Measurements from ENCODE around the gene BCL3. TPM values are rescaled to one million over a fixed set of nuclear protein-coding genes. Genes with fewer than 3 reads are reported as not detected.

The BCL3 gene
- total and polyA plus RNA-seq, 4 donors: 17.6 to 233 (median 63.8) TPM

- H3K9ac ChIP-seq (ENCODE audit: insufficient read depth in 1 of 2, low read length in 2 of 2): peak overlapping the region in 1 of 2 donors; percentile 47
- peak; percentile 75 to 83 (median 81) for DNase-seq
- H3K4me1 ChIP-seq (ENCODE audit: control insufficient read depth in 5 of 5, insufficient read depth in 5 of 5, low read length in 5 of 5): peaks cover 14 to 46% (median 28%) of the 10 kb centered on the region in 5 donors
- H3K27ac ChIP-seq (ENCODE audit: low read depth in 1 of 2, low read length in 1 of 2): peak overlapping the region; percentile 87 to 98
- H3K4me3 ChIP-seq: peak overlapping the region; percentile 27
- no peaks in the 10 kb centered on the region for H3K27me3 ChIP-seq (ENCODE audit: control insufficient read depth in 3 of 3, insufficient read depth in 3 of 3, low read length in 2 of 3)
- H3K36me3 ChIP-seq (ENCODE audit: control insufficient read depth in 4 of 4, insufficient read depth in 4 of 4, low read length in 4 of 4): peaks cover 0 to 36% (median 4%) of the 10 kb centered on the region in 4 donors
- TF ChIP-seq CTCF (IDR thresholded peaks at IDR 0.05; ENCODE audit: control extremely low read depth, extremely low read depth): no peak
- WGBS, 2 donors: 1% methylated on average over 27 to 33 of the region's 33 CpGs
- no peaks in the 10 kb centered on the region for H3K9me3 ChIP-seq (ENCODE audit: control insufficient read depth in 4 of 4, insufficient read depth in 3 of 4, low read length in 3 of 4)
- peak; percentile 76 for ATAC-seq (ENCODE audit: insufficient read depth, low FRiP score)
Measured at GRCh38 chr19:44753932-44754749, 5.6 kb downstream of the BCL3 start.

GRCh38 chr19:44754750-44755080, 6.2 kb downstream of the BCL3 start:
- peaks cover 14 to 41% (median 28%) of the 10 kb centered on the region in 5 donors for H3K4me1 ChIP-seq (ENCODE audit: control insufficient read depth in 5 of 5, insufficient read depth in 5 of 5, low read length in 5 of 5)

GRCh38 chr19:44755219-44755618, 6.7 kb downstream of the BCL3 start:
- ATAC-seq (ENCODE audit: insufficient read depth, low FRiP score): no peak
- H3K9me3 ChIP-seq (ENCODE audit: control insufficient read depth in 4 of 4, insufficient read depth in 3 of 4, low read length in 3 of 4): no peaks in the 10 kb centered on the region
- no peak overlapping the region for H3K4me3 ChIP-seq
- H3K4me1 ChIP-seq (ENCODE audit: control insufficient read depth in 5 of 5, insufficient read depth in 5 of 5, low read length in 5 of 5): peaks cover 14 to 41% (median 28%) of the 10 kb centered on the region in 5 donors
- H3K27me3 ChIP-seq (ENCODE audit: control insufficient read depth in 3 of 3, insufficient read depth in 3 of 3, low read length in 2 of 3): no peaks in the 10 kb centered on the region
- no peak for TF ChIP-seq CTCF (IDR thresholded peaks at IDR 0.05; ENCODE audit: control extremely low read depth, extremely low read depth)
- WGBS, 2 donors: 57 to 74% methylated on average over 4 of the region's 4 CpGs
- no peak overlapping the region for H3K9ac ChIP-seq (ENCODE audit: insufficient read depth in 1 of 2, low read length in 2 of 2)
- peaks cover 0 to 44% (median 5%) of the 10 kb centered on the region in 4 donors for H3K36me3 ChIP-seq (ENCODE audit: control insufficient read depth in 4 of 4, insufficient read depth in 4 of 4, low read length in 4 of 4)
- peak overlapping the region; percentile 87 to 95 for H3K27ac ChIP-seq (ENCODE audit: low read depth in 1 of 2, low read length in 1 of 2)
- no peak for DNase-seq

More at GRCh38 chr19:44754750-44755080, 6.2 kb downstream of the BCL3 start:
- ATAC-seq (ENCODE audit: insufficient read depth, low FRiP score) (no peak), DNase-seq (peak in 1 of 3 donors; percentile 29)
- Histone ChIP-seq H3K36me3 (ENCODE audit: control insufficient read depth in 4 of 4, insufficient read depth in 4 of 4, low read length in 4 of 4) (peaks cover 0 to 42% (median 4%) of the 10 kb centered on the region in 4 donors), H3K9me3 (ENCODE audit: control insufficient read depth in 4 of 4, insufficient read depth in 3 of 4, low read length in 3 of 4) (no peaks in the 10 kb centered on the region), H3K4me3 (no peak overlapping the region), H3K27ac (ENCODE audit: low read depth in 1 of 2, low read length in 1 of 2) (peak overlapping the region; percentile 87 to 95), H3K27me3 (ENCODE audit: control insufficient read depth in 3 of 3, insufficient read depth in 3 of 3, low read length in 2 of 3) (no peaks in the 10 kb centered on the region), H3K9ac (ENCODE audit: insufficient read depth in 1 of 2, low read length in 2 of 2) (no peak overlapping the region)
- TF ChIP-seq CTCF (IDR thresholded peaks at IDR 0.05; ENCODE audit: control extremely low read depth, extremely low read depth): no peak
- WGBS, 2 donors: 18 to 25% methylated on average over 11 of the region's 11 CpGs
